Uterus (tissue), 2 donors: ENCODE measurements around the gene MAPK6.

ENCODE experiments used
- POLR2A ChIP-seq, 2 donors: fragments of 450-650 bp; IDR thresholded peaks; one replicate each; pipeline ENCODE4 v1.6.1; 2016; ENCODE audit warnings: antibody characterized with exemption in 2 of 2, mild to moderate bottlenecking in 1 of 2, moderate library complexity in 1 of 2
- TF ChIP-seq, protein P1 (sequence below), 4 experiments: fragments of 200-600 bp in 2 of 4; fragments of 450-650 bp in 2 of 4; sonication (generic) in 2 of 4; IDR thresholded peaks; one replicate each; pipeline ENCODE4 v1.5.1; 2016 to 2019; ENCODE audit warnings: antibody characterized with exemption in 4 of 4, mild to moderate bottlenecking in 2 of 4, moderate library complexity in 1 of 4

DNA sequence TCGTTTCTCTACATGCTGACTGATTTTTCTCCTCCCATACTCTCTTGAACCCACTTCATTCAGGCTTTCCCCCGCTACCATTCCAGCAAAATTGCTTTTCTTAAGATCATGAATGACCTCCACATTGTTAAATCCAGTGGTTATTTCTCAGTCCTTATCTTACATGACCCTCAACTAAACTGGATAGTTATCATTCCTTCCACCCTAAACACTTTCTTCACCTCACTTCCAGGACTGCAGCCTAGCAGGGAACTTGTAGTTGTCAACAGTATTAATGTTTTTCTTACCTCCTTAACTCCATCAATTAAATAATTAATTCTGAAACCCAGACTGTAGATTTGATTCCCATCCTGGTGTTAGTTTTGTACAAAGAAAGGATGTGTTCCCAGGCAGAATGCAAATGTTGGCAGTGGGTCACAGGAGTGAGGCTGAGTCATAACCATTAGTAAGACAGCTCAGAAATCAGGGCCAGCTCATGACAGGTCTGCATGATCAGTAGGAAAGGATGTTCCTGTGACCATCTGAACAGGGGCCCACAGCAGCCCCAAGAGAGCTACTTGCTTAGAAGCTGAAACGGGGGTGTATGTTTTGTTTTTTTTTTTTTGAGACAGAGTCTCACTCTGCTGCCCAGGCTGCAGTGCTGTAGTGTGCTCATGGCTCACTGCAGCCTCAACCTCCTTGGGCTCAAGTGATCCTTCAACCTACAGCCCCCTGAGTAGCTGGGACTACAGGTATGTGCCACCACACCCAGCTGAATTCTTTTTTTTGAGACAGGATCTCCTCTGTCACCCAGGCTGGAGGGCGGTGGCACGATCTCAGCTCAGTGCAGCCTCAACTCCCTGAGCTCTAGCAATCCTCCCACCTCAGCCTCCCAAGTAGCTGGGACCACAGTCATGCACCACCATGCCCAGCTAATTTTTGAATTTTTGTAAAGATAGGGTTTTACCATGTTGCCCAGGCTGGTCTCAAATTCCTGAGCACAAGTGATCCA is 84.5 kb downstream of the MAPK6 start:
- TF ChIP-seq, protein P1, sequence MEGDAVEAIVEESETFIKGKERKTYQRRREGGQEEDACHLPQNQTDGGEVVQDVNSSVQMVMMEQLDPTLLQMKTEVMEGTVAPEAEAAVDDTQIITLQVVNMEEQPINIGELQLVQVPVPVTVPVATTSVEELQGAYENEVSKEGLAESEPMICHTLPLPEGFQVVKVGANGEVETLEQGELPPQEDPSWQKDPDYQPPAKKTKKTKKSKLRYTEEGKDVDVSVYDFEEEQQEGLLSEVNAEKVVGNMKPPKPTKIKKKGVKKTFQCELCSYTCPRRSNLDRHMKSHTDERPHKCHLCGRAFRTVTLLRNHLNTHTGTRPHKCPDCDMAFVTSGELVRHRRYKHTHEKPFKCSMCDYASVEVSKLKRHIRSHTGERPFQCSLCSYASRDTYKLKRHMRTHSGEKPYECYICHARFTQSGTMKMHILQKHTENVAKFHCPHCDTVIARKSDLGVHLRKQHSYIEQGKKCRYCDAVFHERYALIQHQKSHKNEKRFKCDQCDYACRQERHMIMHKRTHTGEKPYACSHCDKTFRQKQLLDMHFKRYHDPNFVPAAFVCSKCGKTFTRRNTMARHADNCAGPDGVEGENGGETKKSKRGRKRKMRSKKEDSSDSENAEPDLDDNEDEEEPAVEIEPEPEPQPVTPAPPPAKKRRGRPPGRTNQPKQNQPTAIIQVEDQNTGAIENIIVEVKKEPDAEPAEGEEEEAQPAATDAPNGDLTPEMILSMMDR (IDR thresholded peaks at IDR 0.05): no peak
- no peak for TF ChIP-seq POLR2A (IDR thresholded peaks at IDR 0.05)
